Raji (cell line): Measurements from ENCODE around the gene SCAPER.

Source experiments
- POLR2A ChIP-seq: IDR thresholded peaks from 2 replicates; pipeline ENCODE4 v1.6.1; 2011; ENCODE audit warnings: low read depth, low read length, control low read depth; ENCODE audit not compliant: insufficient read depth

Gene SCAPER

DNA sequence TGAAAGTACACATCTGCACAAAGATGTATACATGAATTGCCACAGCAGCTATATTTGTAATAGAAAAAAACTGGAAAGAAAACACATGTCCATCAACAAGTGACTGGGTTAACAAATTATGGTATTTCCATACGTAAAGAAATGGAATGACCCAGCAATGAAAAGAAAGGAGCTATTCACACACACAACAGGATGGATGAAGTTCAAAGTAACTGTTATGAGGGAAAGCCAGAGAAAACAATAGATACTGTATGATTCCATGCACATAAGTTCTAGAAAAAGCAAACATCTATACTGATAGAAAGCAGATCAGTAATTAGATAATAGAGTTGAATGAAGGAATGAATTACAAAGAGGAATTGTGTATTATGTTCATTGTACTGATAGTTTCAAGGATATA lies 152.0 kb downstream of the SCAPER start:
- no peak for TF ChIP-seq POLR2A

DNA sequence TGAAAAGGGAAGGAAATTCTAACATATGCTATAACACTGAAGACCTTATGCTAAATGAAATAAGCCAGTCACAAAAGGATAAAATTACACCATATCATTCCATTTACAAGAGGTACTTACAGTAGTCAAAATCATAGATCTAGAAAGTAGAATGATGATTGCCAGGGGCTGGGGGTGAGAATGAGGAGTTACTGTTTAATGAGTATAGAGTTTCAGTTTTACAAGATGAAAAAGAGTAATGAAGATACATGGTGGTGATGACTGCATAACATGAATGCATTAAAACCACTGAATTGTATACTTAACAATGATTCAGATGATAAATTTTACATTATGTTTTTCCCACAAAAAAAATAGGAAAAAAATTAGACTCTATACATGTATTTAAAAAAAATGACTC lies 152.6 kb downstream of the SCAPER start:
- TF ChIP-seq POLR2A: no peak

GRCh38 chr15:76737573-76737972 lies 167.6 kb downstream of the SCAPER start:
- TF ChIP-seq POLR2A: no peak

- no peak for TF ChIP-seq POLR2A
These were observed 174.9 kb downstream of the SCAPER start for GRCh38 chr15:76730262-76730661.

- TF ChIP-seq POLR2A: no peak
These were observed 186.3 kb downstream of the SCAPER start for GRCh38 chr15:76718863-76719262.

DNA sequence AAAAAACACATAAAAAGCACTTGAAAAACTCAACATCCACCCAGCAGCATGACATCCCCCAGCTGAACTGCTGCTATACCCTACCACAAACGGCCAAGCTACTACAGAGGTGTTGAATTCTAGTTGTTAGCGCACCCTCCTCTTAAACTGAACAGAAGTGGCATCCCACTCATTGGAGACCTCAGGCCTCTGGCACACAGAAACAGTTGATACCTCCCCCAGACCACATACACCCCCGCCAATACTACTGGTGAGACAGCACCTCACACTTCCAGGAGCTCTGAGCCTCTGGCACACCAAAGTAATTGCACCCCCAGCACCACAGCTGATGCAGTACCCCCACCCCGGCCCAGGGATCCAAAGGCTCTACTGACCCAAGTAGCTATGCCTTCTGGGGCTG lies 190.2 kb downstream of the SCAPER start:
- no peak for TF ChIP-seq POLR2A

GRCh38 chr15:76711351-76711827 lies 193.8 kb downstream of the SCAPER start:
- TF ChIP-seq POLR2A: no peak

DNA sequence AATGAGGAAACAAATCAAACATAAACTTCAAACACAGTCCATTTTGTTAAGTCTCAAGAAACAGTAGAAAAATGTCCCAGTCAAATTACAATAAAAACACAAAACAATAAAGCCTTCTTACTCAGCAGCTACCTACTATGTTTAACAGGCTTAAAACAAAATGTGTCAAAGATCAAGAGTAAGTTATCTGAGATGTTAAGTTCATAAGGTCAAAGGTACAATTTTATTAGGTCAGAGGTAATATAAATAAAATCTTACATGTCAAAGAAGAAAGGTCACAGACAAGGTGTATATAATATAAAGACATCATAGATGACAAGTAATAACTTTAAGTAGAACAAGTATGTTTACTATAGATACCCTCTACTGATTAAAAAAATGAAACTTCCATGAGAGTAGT lies 208.3 kb downstream of the SCAPER start:
- no peak for TF ChIP-seq POLR2A

DNA sequence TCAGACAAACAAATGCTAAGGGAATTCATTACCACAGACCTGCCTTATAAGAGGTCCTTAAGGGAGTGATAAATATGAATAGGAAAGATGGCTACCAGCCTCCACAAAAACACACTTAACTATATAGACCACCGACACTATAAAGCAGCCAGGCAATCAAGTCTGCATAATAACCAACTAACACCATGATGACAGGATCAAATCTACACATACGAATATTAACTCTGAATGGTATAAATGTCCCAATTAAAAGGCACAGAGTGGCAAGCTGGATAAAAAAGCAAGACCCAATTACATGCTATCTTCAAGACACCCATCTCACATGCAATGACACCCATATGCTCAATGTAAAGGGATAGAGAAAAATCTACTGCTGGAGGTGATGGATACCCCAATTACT lies 221.1 kb downstream of the SCAPER start:
- no peak for TF ChIP-seq POLR2A

DNA sequence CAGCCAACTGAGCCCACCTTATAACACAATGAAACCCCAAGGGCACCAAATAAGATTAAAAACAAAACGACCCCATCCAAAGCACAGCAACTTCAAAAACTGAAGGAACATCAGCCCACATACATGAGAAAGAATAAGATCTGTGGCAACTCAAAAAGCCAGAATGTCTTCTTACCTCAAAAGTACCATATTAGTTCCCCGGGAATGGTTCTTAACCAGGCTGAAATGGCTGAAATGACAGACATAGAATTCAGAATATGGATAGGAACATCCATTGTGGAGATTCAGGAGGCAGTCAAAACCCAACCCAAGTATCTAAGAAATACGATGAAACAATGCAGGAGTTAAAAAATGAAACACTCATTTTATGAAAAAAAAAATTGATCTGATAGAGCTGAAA lies 222.3 kb downstream of the SCAPER start:
- TF ChIP-seq POLR2A: no peak

- TF ChIP-seq POLR2A: no peak
These were observed 222.9 kb downstream of the SCAPER start for GRCh38 chr15:76682259-76682658.

DNA sequence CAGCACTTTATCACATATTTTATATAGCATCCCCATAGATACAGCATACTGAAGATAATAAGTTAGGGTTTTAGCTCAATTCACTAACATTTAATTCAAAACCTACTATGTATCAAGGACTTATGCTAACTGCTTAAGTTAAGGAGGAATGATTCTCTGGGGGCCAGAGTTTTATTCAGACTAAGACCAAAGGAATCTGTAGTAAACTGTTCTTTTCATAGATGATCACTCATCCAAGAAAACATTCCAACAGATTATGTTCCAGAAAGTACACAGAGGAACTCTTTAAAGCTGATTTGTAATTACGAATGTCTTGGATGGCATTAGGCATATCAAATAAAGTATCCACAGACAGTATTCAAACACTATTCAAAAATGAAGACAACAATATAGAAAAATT lies 226.4 kb downstream of the SCAPER start:
- no peak for TF ChIP-seq POLR2A

DNA sequence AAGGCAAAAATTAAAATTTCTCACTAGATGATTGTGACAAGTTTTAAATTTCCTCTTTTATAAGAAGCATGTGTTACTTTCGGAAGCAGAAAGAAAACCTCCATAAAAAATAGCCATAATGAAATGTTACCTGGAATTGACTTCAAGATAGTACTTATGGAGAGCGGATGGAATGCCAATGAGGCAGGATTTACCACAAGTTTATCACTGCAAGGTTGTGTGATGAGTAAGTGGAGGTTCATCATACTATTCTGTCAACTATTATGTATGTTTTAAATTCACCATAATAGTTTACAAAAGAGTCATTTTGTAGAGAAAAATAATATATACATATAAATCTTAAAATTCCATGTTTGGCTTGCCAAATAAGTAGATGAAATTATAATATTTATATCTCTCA lies 230.3 kb downstream of the SCAPER start:
- no peak for TF ChIP-seq POLR2A

- TF ChIP-seq POLR2A: no peak
These were observed 235.5 kb downstream of the SCAPER start for GRCh38 chr15:76669521-76670207.

- no peak for TF ChIP-seq POLR2A
These were observed 236.2 kb downstream of the SCAPER start for GRCh38 chr15:76668900-76669299.

DNA sequence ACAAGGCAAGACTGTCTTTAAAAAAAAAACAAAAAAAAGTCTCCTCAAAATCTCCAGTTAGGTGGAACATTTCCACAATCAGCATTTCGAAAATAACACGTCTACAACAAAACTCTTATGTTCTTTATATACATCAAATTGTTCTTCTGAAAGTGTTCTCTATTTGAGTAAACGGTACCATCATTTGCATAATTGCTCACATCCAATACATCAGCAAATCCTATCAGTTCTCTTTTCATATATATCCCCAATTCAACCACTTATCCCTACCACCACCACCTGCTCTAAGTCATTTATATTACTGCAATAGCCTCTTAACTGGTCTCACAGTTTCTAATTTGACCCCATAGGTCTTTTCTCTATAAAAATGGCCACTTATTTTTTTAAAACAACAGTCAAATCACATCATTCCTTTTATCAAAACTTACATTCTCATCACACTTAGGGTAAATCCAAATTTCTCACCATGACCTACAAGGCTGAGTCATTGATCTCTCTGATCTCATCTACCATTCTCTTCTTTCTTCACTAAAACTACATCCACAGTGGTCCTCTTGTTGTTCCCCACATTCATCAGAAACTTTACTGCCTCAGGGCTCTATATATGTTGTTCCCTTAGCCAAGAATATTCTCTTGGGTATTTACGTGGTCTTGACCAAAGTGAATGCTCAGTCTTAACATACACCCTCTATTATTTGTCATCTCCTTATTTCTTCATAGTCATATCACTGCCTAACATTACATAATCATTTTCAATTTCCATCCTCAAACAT lies 237.0 kb downstream of the SCAPER start:
- TF ChIP-seq POLR2A: no peak
